Stomach (tissue), 9 donors: ENCODE data around the gene CELA3A. TPM values are rescaled to one million over a fixed set of nuclear protein-coding genes. Genes with fewer than 3 reads are reported as not detected.

ENCODE experiments used
- DNase-seq, 2 donors: peaks; one replicate each; pipeline versions ENCODE4 v3.0.0 to v3.0.0-alpha.2; 2013 to 2019
- H3K27ac ChIP-seq, 5 donors: fragments of 200-600 bp in 4 of 5; sonication (generic) in 4 of 5; one replicate each; pipeline ENCODE4 v1.5.1; 2013 to 2019; ENCODE audit warnings: mild to moderate bottlenecking in 1 of 5, moderate library complexity in 1 of 5
- H3K27me3 ChIP-seq, 3 donors: fragments of 200-600 bp; sonication (generic); one replicate each; pipeline ENCODE4 v1.5.1; 2017 to 2019; ENCODE audit warnings: mixed run types in 1 of 3
- H3K36me3 ChIP-seq, 4 donors: fragments of 200-600 bp; sonication (generic); 1 replicate in 3 of 4; 2 replicates in 1 of 4; pipeline ENCODE4 v1.5.1; 2016 to 2019
- H3K4me1 ChIP-seq, 4 donors: fragments of 200-600 bp; sonication (generic); one replicate each; pipeline ENCODE4 v1.5.1; 2016 to 2019
- H3K4me3 ChIP-seq, 4 donors: fragments of 200-600 bp; sonication (generic) in 3 of 4; one replicate each; pipeline ENCODE4 v1.5.1; 2016 to 2019; ENCODE audit warnings: mild to moderate bottlenecking in 1 of 4
- H3K9me3 ChIP-seq, 4 donors: fragments of 200-600 bp; sonication (generic); one replicate each; pipeline ENCODE4 v1.5.1; 2016 to 2019
- CTCF ChIP-seq, 7 experiments: fragments of 450-650 bp in 4 of 7; fragments of 200-600 bp in 3 of 7; sonication (generic) in 3 of 7; IDR thresholded peaks; one replicate each; pipeline ENCODE4 v1.5.1; 2016 to 2019; ENCODE audit warnings: antibody characterized with exemption in 7 of 7, control low read depth in 2 of 7, mild to moderate bottlenecking in 1 of 7
- EP300 ChIP-seq: sonication (generic); formaldehyde crosslinking; IDR thresholded peaks from one replicate; pipeline ENCODE4 v1.6.1; 2017; ENCODE audit warnings: antibody characterized with exemption
- POLR2A ChIP-seq, 4 donors: fragments of 450-650 bp; IDR thresholded peaks; one replicate each; pipeline ENCODE4 v1.6.1; 2016; ENCODE audit warnings: antibody characterized with exemption in 4 of 4, control low read depth in 2 of 4, mild to moderate bottlenecking in 1 of 4, moderate library complexity in 1 of 4
- POLR2AphosphoS5 ChIP-seq, 3 donors: sonication (generic); formaldehyde crosslinking; IDR thresholded peaks; one replicate each; pipeline ENCODE4 v1.6.1; 2016; ENCODE audit warnings: antibody characterized with exemption in 3 of 3
- WGBS, 5 donors: extraction: QIAGEN DNeasy Blood & Tissue Kit in 3 of 5; methylation state at CpG; one replicate each; pipeline versions ENCODE4 v1.1.5 to v1.1.7; 2013 to 2018; 5-methylcytosine and 5-hydroxymethylcytosine counted together
- intact Hi-C: fragments of 100-400 bp; cut with DNase I; formaldehyde crosslinking; loops from one replicate; pipeline ENCODE4 v1.15.1; 2023; ENCODE audit warnings: low total_unique reads
- polyA plus RNA-seq, 3 donors: library from polyadenylated mRNA; stranded (reverse); fragments of 200-250 nt; gene quantifications; one replicate each; pipeline ENCODE4 v1.2.3, GENCODE V29; 2013
- total RNA-seq, 5 donors: library from RNA; depleted of rRNA; stranded (reverse); fragments of >200 nt; gene quantifications; one replicate each; pipeline versions ENCODE4 v1.1.0 to v1.2.3, GENCODE V29; 2014 to 2016
- donor health status: healthy with polysubstance abuse.
- donor health status: Bipolar disorder and iron deficiency.
- donor health status: healthy.

CELA3A gene
- total and polyA plus RNA-seq, 8 donors = 3.6 to 62.9 (median 17.2) TPM; not detected in 3

DNA sequence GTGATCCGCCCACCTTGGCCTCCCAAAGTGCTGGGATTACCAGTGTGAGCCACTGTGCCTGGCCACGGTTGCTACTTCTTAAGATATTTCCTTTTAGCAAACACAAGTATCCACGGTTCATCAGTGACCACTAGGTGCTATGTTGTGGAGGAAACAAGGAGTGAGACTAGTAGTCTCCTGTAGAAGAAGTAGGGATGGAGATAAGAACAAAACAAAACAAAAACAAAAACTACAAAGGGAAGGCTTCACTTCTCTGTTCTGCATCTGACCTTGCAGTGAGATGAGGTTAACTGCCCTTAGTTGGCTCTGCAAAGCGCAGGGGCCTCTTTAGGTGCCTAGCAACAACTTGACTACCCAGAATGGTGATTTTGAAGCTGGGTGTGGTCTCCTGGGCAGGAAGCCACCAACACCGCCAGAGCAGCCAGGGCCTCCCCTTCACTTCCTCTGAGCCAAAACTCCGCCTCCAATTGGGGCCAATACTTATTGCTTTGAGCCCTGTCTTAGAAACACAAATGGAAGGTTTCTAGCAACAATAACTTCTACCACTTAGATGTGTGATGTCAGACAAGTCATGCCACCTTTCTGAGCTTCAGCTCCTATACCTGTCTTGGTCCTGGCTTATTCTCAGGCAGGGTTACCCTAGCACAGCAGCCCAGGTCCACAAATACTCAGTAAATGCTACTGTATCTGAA, 38.3 kb downstream of the CELA3A start:
- H3K36me3 ChIP-seq = no peaks in the 10 kb centered on the region
- peaks cover 26 to 47% (median 40%) of the 10 kb centered on the region in 4 donors for H3K4me1 ChIP-seq
- H3K27me3 ChIP-seq = no peaks in the 10 kb centered on the region
- WGBS, 5 donors = 13 to 26% (median 19%) methylated on average over 6 of the region's 6 CpGs
- DNase-seq = peak; percentile 89 to 96
- H3K27ac ChIP-seq = peak overlapping the region; percentile 52 to 83 (median 78)
- TF ChIP-seq EP300 = no peak
- TF ChIP-seq CTCF (IDR thresholded peaks at IDR 0.05) = no peak
- TF ChIP-seq POLR2AphosphoS5 (IDR thresholded peaks at IDR 0.05) = peak in 1 of 3 donors; percentile 50
- no peaks in the 10 kb centered on the region for H3K9me3 ChIP-seq
- intact Hi-C loops = no loop called here
- H3K4me3 ChIP-seq = no peak overlapping the region

GRCh38 chr1:22040286-22040623, 38.8 kb downstream of the CELA3A start:
- no peaks in the 10 kb centered on the region for H3K36me3 ChIP-seq
- intact Hi-C loops = no loop called here

DNA sequence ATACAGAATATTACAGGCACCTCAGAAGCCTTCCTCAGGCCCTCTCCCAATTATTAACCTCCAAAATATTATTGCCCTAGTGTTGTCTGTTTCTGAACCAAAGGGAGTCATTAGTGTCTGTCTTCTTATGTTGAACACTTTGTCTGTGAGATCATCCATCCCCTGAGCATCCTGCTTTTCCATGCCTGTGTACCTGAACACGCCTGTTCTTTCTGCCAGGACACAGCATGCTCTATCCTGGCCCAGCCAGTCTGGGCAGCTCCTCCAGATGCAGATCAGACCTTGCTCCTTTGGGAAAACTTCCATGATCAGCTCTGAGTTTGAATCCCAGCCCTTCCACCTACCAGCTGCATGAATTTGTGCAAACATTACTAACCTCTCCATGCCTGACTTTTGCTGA, 40.0 kb downstream of the CELA3A start:
- H3K4me3 ChIP-seq = no peak overlapping the region
- 61 to 93% (median 82%) methylated on average over 1 of the region's 1 CpG for WGBS, 5 donors
- TF ChIP-seq EP300 (no peak), POLR2AphosphoS5 (IDR thresholded peaks at IDR 0.05) (no peak), POLR2A (IDR thresholded peaks at IDR 0.05) (no peak), CTCF (IDR thresholded peaks at IDR 0.05) (no peak)

More at GRCh38 chr1:22040286-22040623, 38.8 kb downstream of the CELA3A start:
- Histone ChIP-seq H3K4me3 (no peak overlapping the region), H3K9me3 (no peaks in the 10 kb centered on the region), H3K27me3 (no peaks in the 10 kb centered on the region), H3K27ac (peak overlapping the region; percentile 52 to 83 (median 78)), H3K4me1 (peaks cover 26 to 51% (median 41%) of the 10 kb centered on the region in 4 donors)
- WGBS, 5 donors = 82 to 92% (median 89%) methylated on average over 5 of the region's 5 CpGs
- DNase-seq = no peak
- no peak for TF ChIP-seq POLR2AphosphoS5 (IDR thresholded peaks at IDR 0.05)
- no peak for TF ChIP-seq POLR2A (IDR thresholded peaks at IDR 0.05)
- TF ChIP-seq EP300 = no peak

GRCh38 chr1:22043198-22043769, 41.8 kb downstream of the CELA3A start:
- peak; percentile 56 to 90 for DNase-seq
- Histone ChIP-seq H3K27me3 (no peaks in the 10 kb centered on the region), H3K9me3 (no peaks in the 10 kb centered on the region), H3K36me3 (no peaks in the 10 kb centered on the region), H3K4me1 (peaks cover 26 to 51% (median 41%) of the 10 kb centered on the region in 4 donors), H3K4me3 (no peak overlapping the region), H3K27ac (peak overlapping the region in 4 of 5 donors; percentile 32 to 61 (median 58))
- intact Hi-C loops = no loop called here
- TF ChIP-seq POLR2AphosphoS5 (IDR thresholded peaks at IDR 0.05) = peak in 2 of 3 donors; percentile 49 to 67
- TF ChIP-seq POLR2A (IDR thresholded peaks at IDR 0.05) = no peak
- TF ChIP-seq EP300 = no peak
- no peak for TF ChIP-seq CTCF (IDR thresholded peaks at IDR 0.05)
- WGBS, 5 donors = 26 to 57% (median 45%) methylated on average over 3 of the region's 3 CpGs

More for the DNA sequence above, 40.0 kb downstream of the CELA3A start:
- intact Hi-C loops = no loop called here
- H3K27me3 ChIP-seq = no peaks in the 10 kb centered on the region
- H3K9me3 ChIP-seq = no peaks in the 10 kb centered on the region
- peaks cover 26 to 51% (median 41%) of the 10 kb centered on the region in 4 donors for H3K4me1 ChIP-seq
- DNase-seq = no peak
- H3K27ac ChIP-seq = no peak overlapping the region
- H3K36me3 ChIP-seq = no peaks in the 10 kb centered on the region
